ENCODE data around the gene LCN6.

The LCN6 gene

GRCh38 chr9:136739509-136739908, 8.8 kb downstream of the LCN6 start:
- Histone ChIP-seq H3K4me1 (ENCODE audit: low read depth, poor library complexity, severe bottlenecking) (peaks cover 11% of the 10 kb centered on the region), H3K79me2 (ENCODE audit: insufficient read depth, low read depth) (no peaks in the 10 kb centered on the region), H3K27ac (no peak overlapping the region), H3K27me3 (ENCODE audit: insufficient read depth, low read depth) (peaks cover 70% of the 10 kb centered on the region), H3K9ac (no peak overlapping the region), H2AFZ (ENCODE audit: low read depth) (no peak overlapping the region), H4K20me1 (ENCODE audit: insufficient read depth) (no peaks in the 10 kb centered on the region), H3K4me2 (no peak overlapping the region), H3K4me3 (IDR thresholded peaks at IDR 0.05; ENCODE audit: insufficient read depth, low read depth, low read length) (no peak overlapping the region), H3K36me3 (ENCODE audit: insufficient read depth) (no peaks in the 10 kb centered on the region)
- no peak for TF ChIP-seq CTCF (conservative IDR thresholded peaks at IDR 0.05; ENCODE audit: low read depth, low read length)

- H3K27me3 ChIP-seq (ENCODE audit: insufficient read depth, low read depth): peaks cover 64% of the 10 kb centered on the region
Observed at GRCh38 chr9:136738960-136739359, 9.4 kb downstream of the LCN6 start.

GRCh38 chr9:136735812-136736480, 12.4 kb downstream of the LCN6 start:
- H3K9ac ChIP-seq: no peak overlapping the region
- no peak overlapping the region for H3K4me3 ChIP-seq (IDR thresholded peaks at IDR 0.05; ENCODE audit: insufficient read depth, low read depth, low read length)
- H4K20me1 ChIP-seq (ENCODE audit: insufficient read depth): no peaks in the 10 kb centered on the region

More at GRCh38 chr9:136738960-136739359, 9.4 kb downstream of the LCN6 start:
- no peak overlapping the region for H3K9ac ChIP-seq
- no peak overlapping the region for H3K4me3 ChIP-seq (IDR thresholded peaks at IDR 0.05; ENCODE audit: insufficient read depth, low read depth, low read length)
- no peaks in the 10 kb centered on the region for H3K79me2 ChIP-seq (ENCODE audit: insufficient read depth, low read depth)
- H3K27ac ChIP-seq: no peak overlapping the region
- H3K4me1 ChIP-seq (ENCODE audit: low read depth, poor library complexity, severe bottlenecking): peaks cover 11% of the 10 kb centered on the region
- H4K20me1 ChIP-seq (ENCODE audit: insufficient read depth): no peaks in the 10 kb centered on the region
- H3K36me3 ChIP-seq (ENCODE audit: insufficient read depth): no peaks in the 10 kb centered on the region
- no peak overlapping the region for H2AFZ ChIP-seq (ENCODE audit: low read depth)
- H3K4me2 ChIP-seq: no peak overlapping the region
- no peak for TF ChIP-seq CTCF (conservative IDR thresholded peaks at IDR 0.05; ENCODE audit: low read depth, low read length)

GRCh38 chr9:136734837-136735496, 13.4 kb downstream of the LCN6 start:
- H3K79me2 ChIP-seq (ENCODE audit: insufficient read depth, low read depth): no peaks in the 10 kb centered on the region
- H3K36me3 ChIP-seq (ENCODE audit: insufficient read depth): no peaks in the 10 kb centered on the region
- H3K27ac ChIP-seq: no peak overlapping the region
- no peak overlapping the region for H3K4me2 ChIP-seq
- no peak for TF ChIP-seq CTCF (conservative IDR thresholded peaks at IDR 0.05; ENCODE audit: low read depth, low read length)
- H3K9ac ChIP-seq: no peak overlapping the region
- H4K20me1 ChIP-seq (ENCODE audit: insufficient read depth): no peaks in the 10 kb centered on the region
- no peak overlapping the region for H2AFZ ChIP-seq (ENCODE audit: low read depth)
- H3K27me3 ChIP-seq (ENCODE audit: insufficient read depth, low read depth): peaks cover 24% of the 10 kb centered on the region
- no peaks in the 10 kb centered on the region for H3K4me1 ChIP-seq (ENCODE audit: low read depth, poor library complexity, severe bottlenecking)
- no peak overlapping the region for H3K4me3 ChIP-seq (IDR thresholded peaks at IDR 0.05; ENCODE audit: insufficient read depth, low read depth, low read length)

More at GRCh38 chr9:136735812-136736480, 12.4 kb downstream of the LCN6 start:
- no peaks in the 10 kb centered on the region for H3K36me3 ChIP-seq (ENCODE audit: insufficient read depth)
- no peak overlapping the region for H3K27ac ChIP-seq
- no peak overlapping the region for H2AFZ ChIP-seq (ENCODE audit: low read depth)
- no peaks in the 10 kb centered on the region for H3K79me2 ChIP-seq (ENCODE audit: insufficient read depth, low read depth)
- peaks cover under 1% of the 10 kb centered on the region for H3K4me1 ChIP-seq (ENCODE audit: low read depth, poor library complexity, severe bottlenecking)
- H3K27me3 ChIP-seq (ENCODE audit: insufficient read depth, low read depth): peaks cover 34% of the 10 kb centered on the region
- H3K4me2 ChIP-seq: no peak overlapping the region
- TF ChIP-seq CTCF (conservative IDR thresholded peaks at IDR 0.05; ENCODE audit: low read depth, low read length): no peak

Data from KMS-11 (cell line).